H9 (cell line): ENCODE data around the gene CCDC178. TPM values are rescaled to one million over a fixed set of nuclear protein-coding genes. Genes with fewer than 3 reads are reported as not detected.

ENCODE experiments used
- DNase-seq: peaks from one replicate; pipeline ENCODE4 v3.0.0-alpha.2; 2017
- H2AFZ ChIP-seq: one replicate; pipeline ENCODE4 v1.6.1; 2013; ENCODE audit warnings: mild to moderate bottlenecking, low read length, control low read depth, moderate library complexity
- H2AK5ac ChIP-seq: 2 replicates; pipeline ENCODE4 v1.6.1; 2013; ENCODE audit warnings: low read length, control low read depth, mixed read lengths; ENCODE audit not compliant: insufficient read length
- H2BK120ac ChIP-seq: one replicate; pipeline ENCODE4 v1.6.1; 2013; ENCODE audit warnings: low read depth, mild to moderate bottlenecking, low read length, control low read depth, inconsistent platforms; ENCODE audit not compliant: poor library complexity, severe bottlenecking
- H2BK12ac ChIP-seq: 2 replicates; pipeline ENCODE4 v1.6.1; 2013; ENCODE audit warnings: low read length, control low read depth, mixed read lengths, low read depth; ENCODE audit not compliant: insufficient read length
- H2BK15ac ChIP-seq: 2 replicates; pipeline ENCODE4 v1.6.1; 2013; ENCODE audit warnings: low read depth, low read length, control low read depth
- H2BK20ac ChIP-seq: one replicate; pipeline ENCODE4 v1.6.1; 2013; ENCODE audit warnings: low read depth, mild to moderate bottlenecking, low read length, control low read depth, inconsistent platforms; ENCODE audit not compliant: poor library complexity, severe bottlenecking
- H2BK5ac ChIP-seq: 2 replicates; pipeline ENCODE4 v1.6.1; 2013; ENCODE audit warnings: low read length, control low read depth, mixed read lengths; ENCODE audit not compliant: insufficient read length
- H3K14ac ChIP-seq: 2 replicates; pipeline ENCODE4 v1.6.1; 2013; ENCODE audit warnings: low read length, control low read depth; ENCODE audit not compliant: insufficient read depth
- H3K18ac ChIP-seq: 2 replicates; pipeline ENCODE4 v1.6.1; 2013; ENCODE audit warnings: low read depth, mild to moderate bottlenecking, mixed read lengths, low read length, control low read depth; ENCODE audit not compliant: insufficient read length
- H3K23ac ChIP-seq: 2 replicates; pipeline ENCODE4 v1.6.1; 2013; ENCODE audit warnings: low read length, control low read depth, mixed read lengths, low read depth; ENCODE audit not compliant: insufficient read length
- H3K23me2 ChIP-seq: 2 replicates; pipeline ENCODE4 v1.6.1; 2013; ENCODE audit warnings: low read depth, mild to moderate bottlenecking, mixed read lengths, low read length, control low read depth; ENCODE audit not compliant: insufficient read length, poor library complexity, severe bottlenecking
- H3K27ac ChIP-seq: 2 replicates; pipeline ENCODE4 v1.5.1; 2013; ENCODE audit warnings: low read length, control low read depth, mixed read lengths, low read depth; ENCODE audit not compliant: insufficient read length
- H3K27me3 ChIP-seq: 2 replicates; pipeline ENCODE4 v1.6.1; 2013; ENCODE audit warnings: low read length, control low read depth, inconsistent platforms; ENCODE audit not compliant: insufficient read depth
- H3K4ac ChIP-seq: 2 replicates; pipeline ENCODE4 v1.6.1; 2013; ENCODE audit warnings: low read depth, mild to moderate bottlenecking, control low read depth, inconsistent platforms, low read length, moderate library complexity
- H3K4me1 ChIP-seq: 2 replicates; pipeline ENCODE4 v1.6.1; 2013; ENCODE audit warnings: low read length, control low read depth, inconsistent platforms; ENCODE audit not compliant: insufficient read depth
- H3K4me2 ChIP-seq: 2 replicates; pipeline ENCODE4 v1.6.1; 2013; ENCODE audit warnings: low read length, control low read depth, mixed read lengths; ENCODE audit not compliant: insufficient read length, insufficient read depth
- H3K56ac ChIP-seq: 2 replicates; pipeline ENCODE4 v1.6.1; 2013; ENCODE audit warnings: low read depth, mild to moderate bottlenecking, mixed read lengths, low read length, control low read depth; ENCODE audit not compliant: insufficient read length
- H3K79me1 ChIP-seq: 2 replicates; pipeline ENCODE4 v1.6.1; 2013; ENCODE audit warnings: low read depth, mild to moderate bottlenecking, moderate library complexity, low read length, control low read depth, inconsistent platforms; ENCODE audit not compliant: insufficient read depth, poor library complexity, severe bottlenecking
- H3K79me2 ChIP-seq: 2 replicates; pipeline ENCODE4 v1.6.1; 2013; ENCODE audit warnings: low read length, control low read depth, inconsistent platforms; ENCODE audit not compliant: insufficient read depth
- H3K9ac ChIP-seq: 2 replicates; pipeline ENCODE4 v1.6.1; 2013; ENCODE audit warnings: low read length, control low read depth, mixed read lengths; ENCODE audit not compliant: insufficient read length; ENCODE audit errors: extremely low read depth
- H3K9me3 ChIP-seq: one replicate; pipeline ENCODE4 v1.6.1; 2013; ENCODE audit warnings: low read depth, low read length, inconsistent platforms; ENCODE audit not compliant: control insufficient read depth
- H3T11ph ChIP-seq: one replicate; pipeline ENCODE4 v1.6.1; 2013; ENCODE audit warnings: mild to moderate bottlenecking, low read length, control low read depth, inconsistent platforms
- H4K20me1 ChIP-seq: one replicate; pipeline ENCODE4 v1.6.1; 2013; ENCODE audit not compliant: control insufficient read depth, insufficient read length, insufficient read depth
- H4K5ac ChIP-seq: 2 replicates; pipeline ENCODE4 v1.6.1; 2013; ENCODE audit warnings: low read depth, mild to moderate bottlenecking, mixed read lengths, low read length, control low read depth; ENCODE audit not compliant: insufficient read length
- H4K8ac ChIP-seq: replicated peaks from 2 replicates; pipeline ENCODE4 v1.6.1; 2013; ENCODE audit warnings: low read length, control low read depth, mixed read lengths, low read depth; ENCODE audit not compliant: insufficient read length
- H4K91ac ChIP-seq: 2 replicates; pipeline ENCODE4 v1.6.1; 2013; ENCODE audit warnings: low read depth, mild to moderate bottlenecking, moderate library complexity, mixed read lengths, low read length, control low read depth; ENCODE audit not compliant: insufficient read length
- H3K27ac Mint-ChIP-seq, 3 experiments: 2 replicates in 2 of 3; 3 replicates in 1 of 3; pipeline ENCODE4 v1.8.0; 2020 to 2021; ENCODE audit warnings: mixed read lengths in 3 of 3, mild to moderate bottlenecking in 1 of 3, moderate library complexity in 1 of 3
- H3K27me3 Mint-ChIP-seq: 2 replicates; pipeline ENCODE4 v1.8.0; 2021; ENCODE audit warnings: low read depth, mild to moderate bottlenecking, moderate library complexity, mixed read lengths
- H3K36me3 Mint-ChIP-seq, 3 experiments: 2 replicates in 2 of 3; 3 replicates in 1 of 3; pipeline ENCODE4 v1.8.0; 2020 to 2021; ENCODE audit warnings: low read depth in 3 of 3, mixed read lengths in 3 of 3; ENCODE audit not compliant: insufficient read depth in 1 of 3
- H3K4me1 Mint-ChIP-seq, 2 experiments: 2 replicates each; pipeline ENCODE4 v1.8.0; 2020; ENCODE audit warnings: mixed read lengths in 2 of 2
- H3K4me3 Mint-ChIP-seq, 2 experiments: 2 replicates in 1 of 2; 3 replicates in 1 of 2; pipeline ENCODE4 v1.8.0; 2020 to 2021; ENCODE audit warnings: mild to moderate bottlenecking in 2 of 2, mixed read lengths in 2 of 2, moderate library complexity in 1 of 2
- H3K9me3 Mint-ChIP-seq, 2 experiments: 2 replicates in 1 of 2; 3 replicates in 1 of 2; pipeline ENCODE4 v1.8.0; 2020; ENCODE audit warnings: mild to moderate bottlenecking in 2 of 2, mixed read lengths in 2 of 2, moderate library complexity in 1 of 2
- CTCF ChIP-seq: fragments of 200-600 bp; sonication (generic); conservative IDR thresholded peaks from 3 replicates; pipeline ENCODE4 v1.8.0; 2021; ENCODE audit warnings: antibody characterized with exemption, mild to moderate bottlenecking
- WGBS: extraction: QIAGEN DNeasy Blood & Tissue Kit; methylation state at CpG from one replicate; pipeline ENCODE4 v1.1.7; 2013; ENCODE audit warnings: missing lambda C conversion rate, low lambda C conversion rate, mixed read lengths; ENCODE audit not compliant: insufficient read length; ENCODE audit errors: extremely low coverage; 5-methylcytosine and 5-hydroxymethylcytosine counted together
- total RNA-seq: library from RNA; stranded (reverse); gene quantifications from 2 replicates; pipeline ENCODE4 v1.2.1, GENCODE V29; 2021

Gene CCDC178
- total RNA-seq, 1 experiment from 2014 or later, result not detected

GRCh38 chr18:32911660-32912284 is 528.7 kb downstream of the CCDC178 start:
- Histone ChIP-seq H3K4me2 (no peak overlapping the region), H3K27ac (no peak overlapping the region), H2AK5ac (no peak overlapping the region), H3K18ac (no peak overlapping the region), H3K23me2 (no peaks in the 10 kb centered on the region), H2AFZ (no peak overlapping the region), H2BK20ac (no peak overlapping the region), H4K91ac (no peak overlapping the region), H3K23ac (no peak overlapping the region), H4K8ac (no peak overlapping the region), H3K9ac (no peak overlapping the region), H2BK120ac (no peak overlapping the region), H3K9me3 (no peaks in the 10 kb centered on the region), H3K79me2 (no peaks in the 10 kb centered on the region), H3K4ac (no peak overlapping the region), H4K5ac (no peak overlapping the region), H2BK15ac (no peak overlapping the region), H3K14ac (no peak overlapping the region), H2BK12ac (no peak overlapping the region), H3K79me1 (no peaks in the 10 kb centered on the region), H3T11ph (no peak overlapping the region), H3K27me3 (no peaks in the 10 kb centered on the region), H3K56ac (no peak overlapping the region), H4K20me1 (no peaks in the 10 kb centered on the region), H3K4me1 (no peaks in the 10 kb centered on the region), H2BK5ac (no peak overlapping the region)
- no peak for TF ChIP-seq CTCF
- H3K4me1 Mint-ChIP-seq, result peaks cover 0 to 5% of the 10 kb centered on the region in 2 experiments; a peak in 3 of 4 replicates
- no CpG with 5 or more reads among the region's 3 CpGs for WGBS
- no peaks in the 10 kb centered on the region; a peak in 1 of 5 replicates for H3K9me3 Mint-ChIP-seq
- no peak overlapping the region for H3K27ac Mint-ChIP-seq
- no peak for DNase-seq
- H3K4me3 Mint-ChIP-seq, result no peak overlapping the region
- no peaks in the 10 kb centered on the region for H3K27me3 Mint-ChIP-seq
- H3K36me3 Mint-ChIP-seq, result no peaks in the 10 kb centered on the region; a peak in 1 of 7 replicates
